ENCODE data around the gene ADAM17. TPM values are rescaled to one million over a fixed set of nuclear protein-coding genes. Genes with fewer than 3 reads are reported as not detected.
A peak's percentile ranks its signal among the peaks of the same experiment; 100 is the strongest.

ADAM17 gene
- polyA plus RNA-seq, 3 donors = 30.2 to 34.8 (median 30.9) TPM

GRCh38 chr2:9549420-9549819 lies 6.2 kb downstream of the ADAM17 start:
- Histone ChIP-seq H3K4me3 (replicated peaks in 1 of 3; ENCODE audit: low read depth in 2 of 3, low read length in 3 of 3) (no peak overlapping the region), H3K27me3 (ENCODE audit: control insufficient read depth in 2 of 2, insufficient read depth in 2 of 2, low read length in 2 of 2) (no peaks in the 10 kb centered on the region), H2AFZ (ENCODE audit: insufficient read depth, low read depth, low read length, poor library complexity, severe bottlenecking) (no peak overlapping the region), H3K79me2 (ENCODE audit: insufficient read depth, low read length) (peaks cover 96% of the 10 kb centered on the region), H4K20me1 (ENCODE audit: insufficient read depth, low read length) (peaks cover 35% of the 10 kb centered on the region), H3K36me3 (replicated peaks in 1 of 2; ENCODE audit: control insufficient read depth in 1 of 2, insufficient read depth in 2 of 2, low read length in 2 of 2) (no peaks in the 10 kb centered on the region), H3K4me2 (replicated peaks; ENCODE audit: extremely low read depth, low read length, poor library complexity, severe bottlenecking) (no peak overlapping the region), H3K9ac (ENCODE audit: insufficient read depth, low read length, poor library complexity, severe bottlenecking) (no peak overlapping the region), H3K27ac (ENCODE audit: low read depth in 1 of 2, low read length in 2 of 2) (peak overlapping the region in 1 of 2 donors; percentile 99), H3K4me1 (ENCODE audit: control insufficient read depth in 1 of 2, insufficient read depth in 2 of 2, low read length in 2 of 2) (peaks cover 69 to 82% of the 10 kb centered on the region in 2 donors), H3K9me3 (replicated peaks in 1 of 2; ENCODE audit: control insufficient read depth in 1 of 2, insufficient read depth in 1 of 2, low read length in 2 of 2) (no peaks in the 10 kb centered on the region)
- peaks cover 0 to 2% (median 0%) of the 10 kb centered on the region in 3 donors for H3K27me3 Mint-ChIP-seq (ENCODE audit: low read depth in 3 of 3)
- no peak for DNase-seq
- 97% methylated on average over 4 of the region's 9 CpGs for WGBS (ENCODE audit: insufficient coverage)
- intact Hi-C loops (cut with micrococcal nuclease) = no loop called here
- no peak for TF ChIP-seq CTCF (IDR thresholded peaks at IDR 0.05)
- no peaks in the 10 kb centered on the region for H3K9me3 Mint-ChIP-seq
- peak overlapping the region in 6 of 7 donors; percentile 73 to 100 (median 88) for H3K27ac Mint-ChIP-seq
- no peak overlapping the region for H3K4me3 Mint-ChIP-seq
- peaks cover 72% of the 10 kb centered on the region for H3K4me1 Mint-ChIP-seq
- H3K36me3 Mint-ChIP-seq = peaks cover 15 to 21% of the 10 kb centered on the region in 2 donors

- H3K27me3 Mint-ChIP-seq (ENCODE audit: low read depth in 3 of 3) = peaks cover 0 to 2% (median 0%) of the 10 kb centered on the region in 3 donors
- peak; percentile 58 to 85 (median 78) for DNase-seq
- no CpG with 5 or more reads among the region's 2 CpGs for WGBS (ENCODE audit: insufficient coverage)
- H3K4me1 Mint-ChIP-seq = peaks cover 72% of the 10 kb centered on the region
- Histone ChIP-seq H2AFZ (ENCODE audit: insufficient read depth, low read depth, low read length, poor library complexity, severe bottlenecking) (no peak overlapping the region), H3K9me3 (replicated peaks in 1 of 2; ENCODE audit: control insufficient read depth in 1 of 2, insufficient read depth in 1 of 2, low read length in 2 of 2) (no peaks in the 10 kb centered on the region), H3K9ac (ENCODE audit: insufficient read depth, low read length, poor library complexity, severe bottlenecking) (no peak overlapping the region), H3K27ac (ENCODE audit: low read depth in 1 of 2, low read length in 2 of 2) (peak overlapping the region; percentile 57 to 76), H4K20me1 (ENCODE audit: insufficient read depth, low read length) (peaks cover 41% of the 10 kb centered on the region), H3K4me1 (ENCODE audit: control insufficient read depth in 1 of 2, insufficient read depth in 2 of 2, low read length in 2 of 2) (peaks cover 67 to 82% of the 10 kb centered on the region in 2 donors), H3K36me3 (replicated peaks in 1 of 2; ENCODE audit: control insufficient read depth in 1 of 2, insufficient read depth in 2 of 2, low read length in 2 of 2) (no peaks in the 10 kb centered on the region), H3K79me2 (ENCODE audit: insufficient read depth, low read length) (peaks cover 96% of the 10 kb centered on the region), H3K4me2 (replicated peaks; ENCODE audit: extremely low read depth, low read length, poor library complexity, severe bottlenecking) (peak overlapping the region; percentile 74), H3K27me3 (ENCODE audit: control insufficient read depth in 2 of 2, insufficient read depth in 2 of 2, low read length in 2 of 2) (no peaks in the 10 kb centered on the region), H3K4me3 (replicated peaks in 1 of 3; ENCODE audit: low read depth in 2 of 3, low read length in 3 of 3) (peak overlapping the region in 2 of 3 experiments; percentile 36 to 63)
- TF ChIP-seq CTCF (IDR thresholded peaks at IDR 0.05) = no peak
- H3K36me3 Mint-ChIP-seq = peaks cover 14 to 15% of the 10 kb centered on the region in 2 donors
- peak overlapping the region; percentile 68 to 89 for H3K4me3 Mint-ChIP-seq
- intact Hi-C loops (cut with micrococcal nuclease) = no loop called here
- H3K27ac Mint-ChIP-seq = peak overlapping the region; percentile 93 to 100 (median 96)
- no peaks in the 10 kb centered on the region for H3K9me3 Mint-ChIP-seq
Observed at GRCh38 chr2:9548506-9548905, 7.1 kb downstream of the ADAM17 start.
